ENCODE data around the gene FOXP4.

The FOXP4 gene

GRCh38 chr6:41594766-41595165 is 48.6 kb downstream of the FOXP4 start:
- Histone ChIP-seq H3K4me1 (no peaks in the 10 kb centered on the region), H3K79me2 (no peaks in the 10 kb centered on the region), H2AFZ (no peak overlapping the region), H3K27ac (no peak overlapping the region), H3K4me3 (ENCODE audit: low read depth, low read length) (no peak overlapping the region), H3K36me3 (ENCODE audit: control insufficient read depth, insufficient read depth, low read length) (no peaks in the 10 kb centered on the region), H3K9ac (no peak overlapping the region), H3K27me3 (ENCODE audit: control insufficient read depth, insufficient read depth, low read length) (no peaks in the 10 kb centered on the region), H3K9me3 (ENCODE audit: control insufficient read depth, low read length) (no peaks in the 10 kb centered on the region), H3K4me2 (ENCODE audit: low read length) (no peak overlapping the region)
- TF ChIP-seq CTCF (IDR thresholded peaks at IDR 0.05), result no peak

- Histone ChIP-seq H3K9me3 (ENCODE audit: control insufficient read depth, low read length) (no peaks in the 10 kb centered on the region), H3K9ac (no peak overlapping the region), H3K27ac (no peak overlapping the region), H3K27me3 (ENCODE audit: control insufficient read depth, insufficient read depth, low read length) (no peaks in the 10 kb centered on the region), H3K4me3 (ENCODE audit: low read depth, low read length) (no peak overlapping the region), H2AFZ (no peak overlapping the region), H3K79me2 (no peaks in the 10 kb centered on the region), H3K4me2 (ENCODE audit: low read length) (no peak overlapping the region), H3K4me1 (no peaks in the 10 kb centered on the region), H3K36me3 (ENCODE audit: control insufficient read depth, insufficient read depth, low read length) (no peaks in the 10 kb centered on the region)
- no peak for TF ChIP-seq CTCF (IDR thresholded peaks at IDR 0.05)
Measured at GRCh38 chr6:41595166-41595565, 49.0 kb downstream of the FOXP4 start.

GRCh38 chr6:41596096-41596685 is 50.0 kb downstream of the FOXP4 start:
- H3K4me3 ChIP-seq (ENCODE audit: low read depth, low read length), result no peak overlapping the region
- H3K27me3 ChIP-seq (ENCODE audit: control insufficient read depth, insufficient read depth, low read length), result no peaks in the 10 kb centered on the region
- no peak overlapping the region for H2AFZ ChIP-seq
- no peak overlapping the region for H3K9ac ChIP-seq
- no peak for TF ChIP-seq CTCF (IDR thresholded peaks at IDR 0.05)
- H3K9me3 ChIP-seq (ENCODE audit: control insufficient read depth, low read length), result no peaks in the 10 kb centered on the region
- H3K36me3 ChIP-seq (ENCODE audit: control insufficient read depth, insufficient read depth, low read length), result no peaks in the 10 kb centered on the region
- H3K79me2 ChIP-seq, result no peaks in the 10 kb centered on the region
- H3K4me1 ChIP-seq, result no peaks in the 10 kb centered on the region
- no peak overlapping the region for H3K4me2 ChIP-seq (ENCODE audit: low read length)
- no peak overlapping the region for H3K27ac ChIP-seq

- Histone ChIP-seq H3K4me2 (ENCODE audit: low read length) (no peak overlapping the region), H3K4me3 (ENCODE audit: low read depth, low read length) (no peak overlapping the region), H3K9ac (no peak overlapping the region), H3K4me1 (no peaks in the 10 kb centered on the region), H2AFZ (no peak overlapping the region), H3K27ac (no peak overlapping the region), H3K36me3 (ENCODE audit: control insufficient read depth, insufficient read depth, low read length) (no peaks in the 10 kb centered on the region), H3K79me2 (no peaks in the 10 kb centered on the region), H3K27me3 (ENCODE audit: control insufficient read depth, insufficient read depth, low read length) (no peaks in the 10 kb centered on the region), H3K9me3 (ENCODE audit: control insufficient read depth, low read length) (no peaks in the 10 kb centered on the region)
- TF ChIP-seq CTCF (IDR thresholded peaks at IDR 0.05), result no peak
Measured at GRCh38 chr6:41596807-41597206, 50.6 kb downstream of the FOXP4 start.

- H3K36me3 ChIP-seq (ENCODE audit: control insufficient read depth, insufficient read depth, low read length), result no peaks in the 10 kb centered on the region
- H3K27me3 ChIP-seq (ENCODE audit: control insufficient read depth, insufficient read depth, low read length), result no peaks in the 10 kb centered on the region
- H3K4me3 ChIP-seq (ENCODE audit: low read depth, low read length), result no peak overlapping the region
- no peaks in the 10 kb centered on the region for H3K9me3 ChIP-seq (ENCODE audit: control insufficient read depth, low read length)
- no peak for TF ChIP-seq CTCF (IDR thresholded peaks at IDR 0.05)
- H3K4me1 ChIP-seq, result no peaks in the 10 kb centered on the region
- no peak overlapping the region for H2AFZ ChIP-seq
- H3K79me2 ChIP-seq, result no peaks in the 10 kb centered on the region
- H3K27ac ChIP-seq, result no peak overlapping the region
- H3K9ac ChIP-seq, result no peak overlapping the region
- no peak overlapping the region for H3K4me2 ChIP-seq (ENCODE audit: low read length)
Measured at GRCh38 chr6:41597246-41598000, 51.2 kb downstream of the FOXP4 start.

All from parathyroid adenoma (tissue), 2 donors.